ENCODE data around the gene RBMS1.
A peak's percentile ranks its signal among the peaks of the same experiment; 100 is the strongest.

RBMS1 gene

DNA sequence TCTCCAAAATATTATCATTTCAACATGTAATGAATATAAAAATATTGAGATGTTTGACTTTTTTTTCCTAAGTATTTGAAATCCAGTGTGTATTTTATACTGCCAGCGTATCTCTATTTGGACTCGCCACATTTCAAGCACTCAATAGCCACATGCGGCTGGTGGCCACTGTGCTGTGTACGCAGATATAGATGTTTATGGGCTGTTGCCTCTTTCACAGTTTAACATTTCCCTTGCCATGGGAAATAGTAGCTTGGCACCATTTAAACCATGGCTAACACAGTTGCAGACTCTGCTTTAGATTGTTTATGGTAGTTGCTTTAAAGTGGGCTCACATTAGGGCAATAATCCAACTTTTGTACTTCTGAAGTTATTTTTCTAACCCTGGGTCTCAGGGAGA is 157.0 kb downstream of the RBMS1 start:
- DNase-seq, result no peak

DNA sequence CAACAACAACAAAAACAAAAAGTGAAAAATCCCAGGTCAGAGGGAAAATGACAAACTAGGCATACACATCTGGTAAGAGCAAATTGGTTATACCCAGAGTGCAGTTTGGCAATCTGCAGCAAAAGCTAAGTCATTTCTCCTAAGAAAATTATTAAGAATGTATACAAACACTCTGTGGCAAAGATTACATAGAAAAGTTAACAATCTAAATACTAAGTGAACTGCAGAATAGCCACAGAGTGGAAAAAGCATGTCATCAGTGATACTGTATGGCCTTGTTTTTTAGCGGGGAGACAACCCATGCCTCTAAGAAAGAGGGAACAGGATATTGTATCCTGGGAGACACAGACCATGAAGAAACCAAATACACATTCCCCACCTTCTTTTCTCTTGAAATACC is 157.5 kb downstream of the RBMS1 start:
- no peak for DNase-seq

DNA sequence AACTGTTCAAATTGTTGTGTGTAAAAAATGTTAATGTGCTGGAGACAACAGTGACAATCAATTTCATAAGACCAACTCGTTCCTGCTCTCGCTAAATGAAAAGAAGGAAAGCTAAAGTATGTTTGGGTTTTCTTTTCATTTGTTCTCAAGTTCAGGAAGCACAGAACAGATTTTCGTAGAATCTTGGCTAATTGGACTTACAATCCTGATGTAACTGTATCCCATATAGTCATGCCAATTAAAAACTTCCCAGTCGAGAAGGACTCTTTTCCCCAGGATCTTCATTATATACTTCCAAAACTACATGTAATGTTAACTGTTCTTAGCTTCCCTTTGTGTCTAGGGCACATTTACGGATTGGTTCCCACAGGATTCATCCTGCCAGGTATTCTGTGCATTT is 158.2 kb downstream of the RBMS1 start:
- DNase-seq, result no peak

DNA sequence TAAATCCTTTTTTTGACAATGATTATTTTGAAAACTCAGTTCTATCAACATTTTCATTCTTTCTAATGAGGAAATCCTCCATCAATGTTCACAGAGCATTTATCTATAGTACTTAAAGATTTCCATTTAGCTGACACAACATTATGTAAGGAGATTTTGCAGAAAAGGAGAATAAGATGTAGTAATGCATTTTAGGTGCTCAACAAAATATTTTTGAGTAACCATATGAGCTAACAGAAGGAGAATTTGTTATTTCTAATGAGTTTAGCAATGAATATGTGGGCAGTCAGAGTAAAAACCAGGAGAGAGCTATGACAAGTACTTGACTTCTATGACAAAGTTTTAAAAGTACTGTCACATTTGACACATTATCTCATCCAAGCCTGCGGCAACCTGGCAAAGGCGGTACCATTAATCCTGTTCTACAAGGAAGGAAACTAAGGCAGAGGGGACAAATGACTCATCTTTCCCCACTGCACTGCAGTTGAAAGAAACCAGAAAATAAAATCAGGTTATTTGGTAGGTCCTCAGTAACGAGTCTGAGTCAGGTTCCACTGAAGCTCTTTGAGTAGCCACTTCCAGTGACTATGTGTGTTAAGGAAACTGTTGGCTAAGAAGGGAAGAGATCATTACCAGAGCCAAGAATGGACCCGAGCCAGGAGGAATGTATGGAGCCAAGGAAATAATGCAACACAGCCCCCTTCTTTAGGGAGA is 159.4 kb downstream of the RBMS1 start:
- DNase-seq, result no peak

DNA sequence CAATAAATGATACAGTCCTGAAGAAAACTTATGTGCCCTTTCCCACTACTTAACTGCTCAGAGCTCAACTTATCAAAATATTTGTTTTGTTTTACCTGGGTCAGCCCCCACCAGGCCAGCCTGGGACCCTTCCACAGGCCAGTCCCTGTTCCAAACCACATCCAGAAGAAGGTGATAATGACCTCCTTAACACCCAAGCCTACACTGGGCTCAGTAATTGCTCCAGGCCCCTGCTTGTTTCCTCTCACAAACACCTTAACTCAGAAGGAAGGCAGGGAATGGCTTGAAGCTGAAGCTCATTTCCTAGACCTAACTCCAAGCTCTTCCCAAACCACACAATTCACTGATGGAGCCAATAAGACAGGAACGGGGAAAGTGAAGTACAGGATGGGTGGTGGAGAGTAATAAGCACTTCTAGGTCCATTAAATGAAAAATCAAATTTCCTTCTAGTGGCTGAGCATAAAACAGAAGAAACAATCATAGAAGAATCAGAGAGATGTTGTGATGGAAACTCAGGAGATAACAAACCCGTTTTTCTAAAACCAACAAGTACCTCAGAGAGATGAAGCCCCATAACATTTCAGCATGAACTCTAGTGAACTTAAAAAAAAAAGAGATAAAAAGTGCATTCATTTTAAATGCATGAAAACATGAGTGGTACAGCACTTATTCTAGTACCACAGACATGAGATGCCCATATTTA is 160.1 kb downstream of the RBMS1 start:
- DNase-seq, result no peak

DNA sequence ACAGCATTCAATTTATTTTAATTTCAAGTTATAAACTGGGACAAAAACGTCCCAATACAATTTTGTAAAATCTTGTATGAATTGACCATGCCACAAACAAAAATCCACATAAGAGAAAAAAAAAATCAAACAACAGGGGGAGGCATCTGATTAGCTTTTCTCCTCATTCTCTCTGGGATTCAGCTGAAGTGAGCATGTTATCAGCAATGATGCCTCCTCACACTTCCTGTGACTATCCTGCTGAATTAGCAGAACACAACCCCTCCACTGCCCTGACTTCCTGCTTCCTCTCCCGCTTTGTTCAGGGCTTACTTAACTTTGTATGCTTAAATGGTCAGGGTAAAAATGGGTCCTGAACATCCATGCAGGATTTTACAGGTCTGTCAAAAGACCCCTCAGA is 161.3 kb downstream of the RBMS1 start:
- DNase-seq, result peak in 1 of 58 donors; percentile 22

DNA sequence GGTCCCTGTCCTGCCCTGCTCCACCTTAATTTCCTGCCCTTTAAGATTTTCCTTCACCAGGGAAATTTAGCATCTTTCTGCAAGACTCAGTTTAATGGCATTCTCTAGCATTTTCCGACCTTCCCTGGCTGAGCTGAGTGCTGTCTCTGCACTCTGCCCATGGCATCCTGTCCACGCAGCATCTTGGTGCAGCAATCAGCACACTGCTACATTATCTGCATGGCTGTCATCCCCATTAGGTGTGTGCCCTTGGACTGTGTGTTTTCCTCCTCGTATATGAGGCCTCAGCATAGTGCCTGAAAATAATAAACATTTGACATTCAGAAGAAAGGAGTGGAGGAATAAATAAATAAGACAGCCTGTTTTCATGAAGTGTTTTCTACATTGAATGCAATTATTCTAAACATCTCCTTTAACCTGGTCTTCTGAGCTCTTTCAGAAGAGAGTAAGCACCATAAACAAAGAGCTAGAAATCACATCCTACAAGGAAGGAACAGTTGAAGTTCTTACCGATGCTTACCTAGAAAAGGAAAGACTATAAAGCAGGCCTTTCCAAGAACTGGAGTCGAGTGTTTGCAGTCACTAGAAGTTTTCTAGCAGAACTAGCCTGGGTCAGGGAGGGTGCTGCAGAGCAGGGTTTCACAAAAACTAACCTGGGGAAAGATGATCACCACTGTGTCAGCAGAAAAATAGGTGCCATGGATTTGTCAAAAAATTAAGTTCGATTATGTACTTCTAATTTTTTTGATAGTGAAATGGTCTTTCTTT is 162.2 kb downstream of the RBMS1 start:
- DNase-seq, result no peak

DNA sequence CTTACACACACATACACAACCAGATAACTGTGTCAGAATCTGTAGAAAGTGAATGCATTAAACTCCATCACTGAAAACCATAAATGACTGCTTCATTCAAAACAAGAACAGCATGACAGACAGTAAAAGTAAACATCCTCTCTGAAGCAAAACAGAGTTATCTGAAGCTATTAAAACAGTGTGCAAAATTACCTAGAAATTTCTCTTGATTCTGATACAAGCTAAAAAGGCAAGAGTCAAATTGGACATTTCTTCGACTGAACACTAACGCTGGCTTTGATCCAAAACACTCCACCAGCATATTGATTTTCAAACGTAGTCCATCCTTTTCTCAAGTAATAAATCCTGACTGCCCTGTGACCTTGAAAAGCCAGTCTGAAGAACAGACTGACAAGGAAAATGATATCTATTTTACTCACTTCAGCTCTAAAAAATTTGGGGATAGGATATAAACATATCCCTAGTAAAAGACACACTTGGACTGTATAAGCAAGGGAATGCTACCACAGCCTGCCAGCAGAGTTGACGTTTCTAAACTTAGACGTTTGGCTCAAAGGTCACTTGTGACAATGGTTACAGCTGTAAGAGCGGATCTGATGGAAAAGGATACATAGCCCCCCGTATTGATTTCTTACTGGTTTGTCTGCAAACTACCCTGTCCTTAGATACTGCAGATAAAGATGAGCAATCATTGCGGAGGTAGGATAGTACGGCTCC is 164.6 kb downstream of the RBMS1 start:
- DNase-seq, result no peak

DNA sequence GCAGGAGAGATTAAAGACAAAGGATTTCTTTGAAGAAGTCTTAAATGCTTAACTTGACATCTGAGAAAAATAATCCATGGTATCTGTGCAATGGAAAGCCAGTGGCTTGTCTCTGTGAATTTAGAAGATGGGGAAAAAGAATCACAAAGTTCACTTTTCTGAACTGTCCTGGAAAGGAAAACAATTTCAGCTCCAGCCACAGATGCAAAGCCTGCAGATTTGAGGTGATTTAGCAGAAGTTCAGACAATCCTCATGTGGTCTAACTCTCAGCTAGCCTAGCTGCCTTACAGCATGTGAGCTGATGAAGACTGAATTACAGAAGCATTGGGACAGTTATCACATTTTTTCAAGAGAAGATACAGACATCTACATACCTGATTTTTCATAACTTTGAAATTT is 166.8 kb downstream of the RBMS1 start:
- no peak for DNase-seq

DNA sequence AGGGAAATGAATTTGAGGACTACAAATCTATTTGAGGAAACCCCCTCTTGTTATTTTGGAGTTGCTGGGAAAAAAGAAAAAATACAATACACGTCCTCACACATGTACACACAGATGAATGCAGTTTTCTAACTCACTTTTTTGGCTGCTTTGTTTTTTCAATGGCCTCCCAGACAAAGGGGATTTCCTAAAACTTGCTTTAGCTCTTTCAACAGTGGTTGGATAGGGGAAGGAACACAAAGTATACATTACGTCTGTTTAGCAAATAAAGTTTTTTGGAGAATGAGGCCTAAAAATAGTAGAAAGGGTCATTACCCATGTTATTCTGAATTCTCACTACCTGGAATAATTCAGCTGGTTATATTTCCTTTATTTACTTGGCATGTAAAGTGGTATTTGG is 168.2 kb downstream of the RBMS1 start:
- no peak for DNase-seq

DNA sequence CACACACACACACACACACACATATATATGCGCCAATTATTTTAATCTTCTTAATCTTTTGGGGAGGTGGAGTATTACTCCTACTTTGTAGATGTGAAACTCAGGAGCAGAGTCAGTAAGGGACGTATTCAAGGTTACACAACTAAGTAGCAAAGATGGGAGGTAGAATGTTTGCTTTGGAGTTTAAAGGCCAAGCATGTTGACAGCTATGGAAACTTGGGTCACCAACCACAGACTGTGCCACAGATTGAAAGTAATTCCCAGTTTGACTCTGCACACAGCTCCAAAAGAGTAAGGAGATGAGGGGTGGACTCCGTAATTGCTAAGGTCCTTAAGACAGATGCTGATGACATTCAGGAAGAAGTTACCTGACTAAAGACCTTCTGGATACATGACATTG is 168.7 kb downstream of the RBMS1 start:
- no peak for DNase-seq

DNA sequence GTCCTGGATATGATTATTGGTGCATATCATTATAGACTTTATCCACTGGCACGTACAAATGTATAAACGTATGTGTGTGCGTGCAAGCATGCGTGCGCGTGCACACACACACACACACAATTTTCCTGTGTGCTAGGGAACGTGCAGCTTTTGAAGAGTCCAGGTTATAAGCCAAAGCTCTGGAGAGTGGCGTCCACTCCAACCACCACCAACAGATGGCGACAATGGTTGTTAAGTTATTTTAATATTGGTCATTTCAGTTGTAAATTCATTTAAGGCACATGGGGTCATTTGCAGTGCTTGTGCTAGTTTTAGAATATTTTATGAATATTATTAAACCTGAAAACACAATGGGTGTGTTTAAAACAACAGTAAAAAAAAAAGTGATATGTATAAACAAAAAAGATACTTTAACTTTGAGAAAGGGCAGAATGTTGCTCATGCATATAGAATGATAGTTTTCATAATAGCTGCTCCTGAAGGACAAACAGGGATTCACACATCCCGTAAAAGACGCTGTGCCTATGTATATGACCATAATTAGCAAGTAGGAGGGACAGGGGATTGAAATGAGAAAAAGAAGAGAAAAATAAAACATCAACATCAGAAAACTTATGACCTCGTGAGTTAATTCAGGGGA is 169.3 kb downstream of the RBMS1 start:
- no peak for DNase-seq

DNA sequence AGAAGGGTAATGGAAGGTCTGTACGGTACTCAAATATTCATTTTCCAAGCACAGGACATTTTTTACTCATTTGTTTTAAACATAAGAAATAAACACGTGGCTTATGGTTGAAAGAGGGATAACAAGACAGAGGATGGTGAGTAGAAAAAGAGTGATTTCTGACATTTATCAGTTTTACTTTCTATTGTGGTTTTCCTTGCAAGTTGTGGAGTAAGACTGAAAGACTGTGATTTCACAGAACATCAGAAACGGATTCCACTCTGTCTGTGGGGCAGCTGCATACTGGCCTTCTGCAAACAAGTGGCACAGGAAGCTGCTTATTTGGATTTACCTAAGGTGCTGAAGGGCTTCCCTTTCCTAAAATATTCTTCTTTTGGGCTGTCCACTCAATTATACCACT is 171.3 kb downstream of the RBMS1 start:
- DNase-seq, result no peak

DNA sequence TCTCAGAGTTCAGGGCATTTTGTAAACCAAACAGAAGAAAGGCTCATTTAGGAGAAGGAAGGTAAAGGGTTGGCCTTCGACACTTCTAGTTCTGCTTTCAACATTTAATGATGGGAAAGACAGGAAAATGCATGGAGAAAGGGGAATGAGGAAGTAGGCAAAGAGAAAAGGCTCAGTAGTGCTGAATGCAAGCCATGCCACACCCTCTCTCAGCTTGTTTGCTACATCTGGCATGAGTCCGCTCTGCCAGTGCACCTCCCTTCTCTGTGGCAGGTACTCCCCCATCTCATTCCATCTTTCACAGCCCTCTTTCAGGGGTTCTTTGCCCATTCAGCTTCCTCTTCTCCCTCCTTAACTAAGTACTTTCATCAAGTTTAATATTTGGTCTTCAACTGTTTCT is 172.6 kb downstream of the RBMS1 start:
- DNase-seq, result no peak

DNA sequence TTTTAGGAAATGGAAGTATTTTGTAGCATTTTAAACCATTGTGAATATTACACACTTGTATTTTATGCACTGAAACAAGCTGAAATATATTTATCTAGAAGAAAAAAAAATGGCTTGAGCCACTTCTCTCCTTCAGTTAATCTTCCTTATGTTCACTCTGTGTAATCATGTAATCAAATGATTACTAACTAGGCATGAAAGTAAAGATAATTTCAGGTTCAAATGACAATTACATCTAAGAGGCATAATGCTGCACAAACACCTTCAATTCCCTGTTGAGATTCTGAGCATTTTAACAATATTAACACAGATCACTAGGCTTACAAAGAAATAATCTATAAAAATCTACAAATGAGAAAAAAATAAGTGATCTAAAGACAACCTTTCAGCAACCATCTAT is 173.9 kb downstream of the RBMS1 start:
- DNase-seq, result no peak

DNA sequence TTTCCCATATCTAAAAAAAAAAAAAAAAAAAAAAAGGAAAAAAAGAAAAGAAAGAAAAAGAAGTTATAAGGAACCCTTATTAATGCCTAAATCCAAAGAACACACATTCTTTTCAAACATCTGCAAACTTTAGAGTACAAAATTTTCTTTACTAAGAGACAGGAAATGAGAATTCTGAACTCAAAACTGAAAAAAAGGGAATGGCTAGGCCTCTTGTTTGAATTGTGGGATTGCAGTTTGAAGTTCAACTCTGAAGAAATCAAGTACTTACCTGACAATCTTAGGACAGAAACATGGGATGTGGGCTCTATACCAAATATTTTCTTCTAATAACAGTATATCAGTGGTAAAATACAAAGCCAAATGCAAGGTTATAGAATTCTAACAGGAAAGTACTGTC is 175.4 kb downstream of the RBMS1 start:
- DNase-seq, result no peak

DNA sequence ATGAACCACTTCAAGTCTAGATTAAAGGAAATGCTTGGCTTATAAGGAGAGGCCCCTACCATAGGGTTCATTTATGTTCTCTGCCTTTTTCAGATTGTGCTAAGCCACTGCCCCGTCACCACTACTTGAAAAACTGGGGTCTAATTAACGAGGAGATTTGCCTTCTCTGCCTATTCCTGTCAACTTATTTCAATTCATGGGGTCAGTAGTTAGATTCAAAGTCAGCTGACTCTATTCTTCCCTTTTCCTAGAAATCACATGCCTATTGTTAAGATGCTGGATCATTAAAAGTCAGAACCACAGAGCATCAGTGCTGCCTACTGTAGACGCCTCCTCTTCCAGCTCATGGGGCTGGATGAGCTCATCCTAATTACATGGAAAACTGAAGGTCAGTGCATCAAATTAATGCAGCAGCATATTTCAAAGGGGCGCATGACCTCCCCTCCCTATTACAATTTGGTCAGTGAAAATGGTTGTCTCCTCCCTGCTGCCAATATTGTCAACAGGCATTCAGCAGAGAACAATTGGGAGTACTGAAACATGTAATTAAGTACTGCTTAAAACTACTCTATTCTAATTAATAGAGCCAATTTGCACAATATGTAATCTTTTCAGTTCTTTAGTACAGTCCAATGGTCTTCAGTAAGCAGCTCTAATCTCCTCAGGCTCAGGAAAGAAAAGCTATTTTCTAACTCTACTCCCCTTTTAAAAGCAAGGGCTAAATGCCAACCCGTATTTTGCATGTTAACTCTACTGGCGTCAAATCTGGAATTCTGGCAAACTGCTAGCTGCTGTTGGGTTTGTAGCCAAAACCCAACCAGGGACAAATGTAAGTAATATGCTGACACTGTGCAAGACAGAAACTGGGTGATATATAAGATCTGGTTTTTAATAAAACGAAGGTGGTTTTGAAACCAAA is 176.2 kb downstream of the RBMS1 start:
- DNase-seq, result peak in 2 of 58 donors; percentile 29 to 35

DNA sequence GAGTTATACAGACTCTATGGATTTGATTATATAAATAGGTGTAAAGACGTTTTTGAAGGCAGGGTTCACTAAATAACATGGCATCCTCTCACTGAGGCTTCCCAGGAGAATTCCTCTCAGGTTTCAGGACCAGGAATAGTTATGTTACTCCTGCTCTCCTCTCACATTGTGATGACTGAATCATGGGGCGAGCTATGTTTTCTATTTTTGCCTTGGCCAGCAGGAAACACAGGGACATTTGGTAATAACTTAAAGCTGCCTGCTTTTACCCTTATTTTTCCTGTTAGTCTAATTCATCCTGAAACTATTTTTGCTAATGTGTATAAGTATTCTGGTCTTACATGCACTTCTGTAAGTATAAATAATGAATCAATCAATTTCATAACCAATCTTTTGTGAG is 178.3 kb downstream of the RBMS1 start:
- no peak for DNase-seq

DNA sequence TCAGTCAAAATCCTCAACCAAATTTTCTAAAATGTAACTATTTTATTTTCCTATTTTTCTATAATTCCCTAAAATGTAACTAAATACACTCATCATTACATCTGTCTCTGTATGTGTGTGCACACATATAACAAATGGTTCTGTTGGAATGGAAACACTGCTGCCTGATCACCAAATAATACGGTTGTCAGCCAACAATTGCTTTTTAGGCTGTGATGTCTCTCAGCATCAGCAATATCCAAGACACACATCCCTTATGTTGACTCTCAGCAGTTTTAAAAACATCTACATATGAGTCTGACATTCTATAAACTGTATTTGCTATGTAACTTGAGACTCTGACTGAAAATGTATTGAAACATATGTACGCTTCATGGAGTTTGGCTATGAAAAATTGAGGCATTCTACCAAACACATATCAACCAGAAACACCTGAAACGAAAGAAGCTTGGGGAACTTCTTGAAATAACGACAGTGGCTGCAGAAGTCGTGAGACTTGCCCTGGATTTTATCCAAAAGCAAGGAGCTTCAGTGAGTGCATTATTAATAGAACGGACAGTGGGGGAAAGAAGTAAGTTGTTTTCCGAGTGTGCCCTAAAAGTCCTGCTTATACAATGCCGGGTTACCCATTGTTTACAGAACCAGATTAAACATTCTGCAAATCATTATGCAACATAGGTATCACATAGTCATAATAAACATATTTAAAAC is 183.3 kb downstream of the RBMS1 start:
- no peak for DNase-seq

DNA sequence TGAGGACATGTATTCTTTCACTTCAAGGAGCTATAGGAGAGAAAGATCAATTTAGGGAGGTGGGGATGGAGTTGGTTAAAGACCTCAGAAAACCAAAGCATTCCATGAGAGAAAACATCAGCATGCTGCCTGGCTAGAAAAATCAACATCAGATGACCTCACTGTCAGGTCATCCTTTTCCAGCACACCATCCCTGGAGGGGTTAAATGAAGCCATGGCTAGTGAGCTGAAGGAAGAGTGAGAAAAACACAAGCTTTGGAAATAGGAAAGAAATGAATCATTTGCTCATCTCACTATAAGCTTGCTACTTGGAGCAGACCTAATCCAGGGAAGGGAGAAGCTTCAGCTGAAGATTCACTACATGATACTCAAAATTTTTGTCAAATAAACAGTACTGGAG is 184.0 kb downstream of the RBMS1 start:
- no peak for DNase-seq
